Keratinocyte (primary cell): ENCODE results near the gene NPR1. TPM values are rescaled to one million over a fixed set of nuclear protein-coding genes. Genes with fewer than 3 reads are reported as not detected.

Experiments used
- DNase-seq: peaks from one replicate; pipeline ENCODE4 v3.0.0-alpha.2; 2011; ENCODE audit warnings: low read depth, missing footprints, low spot score
- FAIRE-seq: peaks from 2 replicates; lab custom pipeline; 2011; peaks lifted over from hg19 to GRCh38; lab: Jason Lieb, UNC
- H2AFZ ChIP-seq: 2 replicates; pipeline ENCODE4 v1.6.0; 2012; ENCODE audit warnings: low read length, control low read depth, inconsistent platforms; ENCODE audit not compliant: control insufficient read depth
- H3K27ac ChIP-seq: 2 replicates; pipeline ENCODE4 v1.5.1; 2011; ENCODE audit warnings: low read length; ENCODE audit not compliant: control insufficient read depth, insufficient read depth
- H3K27me3 ChIP-seq: 3 replicates; pipeline ENCODE4 v1.6.0; 2011; ENCODE audit warnings: low read length; ENCODE audit not compliant: control insufficient read depth, insufficient read depth; ENCODE audit errors: extremely low read depth
- H3K36me3 ChIP-seq, 2 experiments: 2 replicates in 1 of 2; 3 replicates in 1 of 2; pipeline ENCODE4 v1.5.1; 2011; ENCODE audit warnings: low read length in 2 of 2, mild to moderate bottlenecking in 1 of 2; ENCODE audit not compliant: control insufficient read depth in 2 of 2, insufficient read depth in 2 of 2; ENCODE audit errors: extremely low read depth in 1 of 2
- H3K4me1 ChIP-seq: 3 replicates; pipeline ENCODE4 v1.5.1; 2011; ENCODE audit warnings: low read length; ENCODE audit not compliant: control insufficient read depth, insufficient read depth; ENCODE audit errors: extremely low read depth
- H3K4me2 ChIP-seq: 3 replicates; pipeline ENCODE4 v1.6.0; 2011; ENCODE audit warnings: low read depth, low read length; ENCODE audit not compliant: control insufficient read depth, insufficient read depth; ENCODE audit errors: extremely low read depth
- H3K4me3 ChIP-seq, 3 experiments: fragments of 200-600 bp in 1 of 3; sonication (generic) in 1 of 3; 2 replicates in 2 of 3; 3 replicates in 1 of 3; pipeline ENCODE4 v1.5.1; 2011 to 2016; ENCODE audit warnings: low read length in 3 of 3, mild to moderate bottlenecking in 3 of 3, control low read depth in 2 of 3, inconsistent platforms in 1 of 3, low read depth in 1 of 3, mixed read lengths in 1 of 3, mixed run types in 1 of 3, moderate library complexity in 1 of 3; ENCODE audit not compliant: control insufficient read depth in 2 of 3, insufficient read depth in 2 of 3; ENCODE audit errors: extremely low read depth in 1 of 3
- H3K79me2 ChIP-seq: 2 replicates; pipeline ENCODE4 v1.6.0; 2012; ENCODE audit warnings: low read length; ENCODE audit not compliant: control insufficient read depth, insufficient read depth
- H3K9ac ChIP-seq: 3 replicates; pipeline ENCODE4 v1.6.0; 2011; ENCODE audit warnings: low read length; ENCODE audit not compliant: control insufficient read depth, insufficient read depth; ENCODE audit errors: extremely low read depth
- H3K9me1 ChIP-seq: 3 replicates; pipeline ENCODE4 v1.6.0; 2011; ENCODE audit warnings: low read length; ENCODE audit not compliant: control insufficient read depth, insufficient read depth; ENCODE audit errors: extremely low read depth
- H3K9me3 ChIP-seq: 2 replicates; pipeline ENCODE4 v1.5.1; 2012; ENCODE audit warnings: low read depth, low read length; ENCODE audit not compliant: control insufficient read depth
- H4K20me1 ChIP-seq: 3 replicates; pipeline ENCODE4 v1.6.0; 2011; ENCODE audit warnings: low read length; ENCODE audit not compliant: control insufficient read depth, insufficient read depth; ENCODE audit errors: extremely low read depth
- EZH2 ChIP-seq: IDR thresholded peaks from one replicate; pipeline ENCODE4 v1.6.1; 2012; ENCODE audit warnings: inconsistent platforms, mild to moderate bottlenecking, low read length, moderate library complexity
- dilution Hi-C: fragments of 300-500 bp; cut with MboI; formaldehyde crosslinking; loops from one replicate; pipeline ENCODE4 v1.7.0; 2020; ENCODE audit warnings: low sequenced_read_pairs; ENCODE audit not compliant: extremely low pct_ligation_motif_present
- polyA plus RNA-seq, 5 experiments: library from polyadenylated mRNA; depleted of rRNA in 3 of 5; stranded (reverse) in 3 of 5; stranded (forward) in 1 of 5; unstranded in 1 of 5; fragments of >200 nt; gene quantifications; 1 replicate in 1 of 5; 2 replicates in 3 of 5; 3 replicates in 1 of 5; pipeline versions ENCODE4 v1.2.1 to v1.2.3, GENCODE V29; 2011 to 2012; ENCODE audit warnings: missing spikeins in 2 of 5, low read depth in 1 of 5, low replicate concordance in 1 of 5
- TF ChIP-seq, protein P1 (sequence below), 3 experiments: IDR thresholded peaks in 1 of 3; conservative IDR thresholded peaks in 1 of 3; optimal IDR thresholded peaks in 1 of 3; 2 replicates in 2 of 3; 3 replicates in 1 of 3; pipeline versions ENCODE3 to v1.5.1; 2011; ENCODE audit warnings: low read length in 3 of 3, mild to moderate bottlenecking in 3 of 3, moderate library complexity in 2 of 3, control low read depth in 1 of 3, inconsistent platforms in 1 of 3; ENCODE audit not compliant: insufficient read depth in 2 of 3; ENCODE audit errors: extremely low read depth in 1 of 3

The NPR1 gene
- polyA plus RNA-seq, 1 donor (not counting 4 experiments of a cell fraction or from before 2014, with no cell fraction given), result not detected

DNA sequence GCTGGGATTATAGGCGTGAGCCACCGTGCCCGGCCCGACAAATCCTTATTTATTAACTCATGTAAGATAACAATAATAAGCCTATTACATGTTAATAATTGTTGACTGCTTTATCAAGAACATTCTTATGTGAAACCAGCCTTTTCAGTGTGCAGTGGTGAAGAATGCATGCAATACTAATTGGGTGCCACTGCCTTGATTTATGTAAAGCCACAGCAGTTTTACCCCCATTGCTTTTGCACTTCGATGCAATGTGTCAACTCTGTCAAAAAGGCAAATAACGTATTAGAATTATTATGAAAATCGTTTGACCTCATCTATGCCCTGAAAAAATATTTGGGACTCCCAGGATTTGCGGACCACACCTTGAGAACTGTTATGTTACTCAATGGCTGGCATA, 18.3 kb downstream of the NPR1 start:
- DNase-seq (no peak), FAIRE-seq (no peak)
- H3K36me3 ChIP-seq, result no peaks in the 10 kb centered on the region
- H3K9me1 ChIP-seq, result no peaks in the 10 kb centered on the region
- dilution Hi-C loops, result no loop called here
- no peaks in the 10 kb centered on the region for H4K20me1 ChIP-seq
- H3K79me2 ChIP-seq, result no peaks in the 10 kb centered on the region
- no peak overlapping the region for H3K27ac ChIP-seq
- no peak overlapping the region for H3K4me3 ChIP-seq
- peaks cover 8% of the 10 kb centered on the region for H3K4me1 ChIP-seq
- H3K4me2 ChIP-seq, result no peak overlapping the region
- no peaks in the 10 kb centered on the region for H3K27me3 ChIP-seq
- H3K9me3 ChIP-seq, result no peaks in the 10 kb centered on the region
- H2AFZ ChIP-seq, result no peak overlapping the region
- TF ChIP-seq, protein P1, sequence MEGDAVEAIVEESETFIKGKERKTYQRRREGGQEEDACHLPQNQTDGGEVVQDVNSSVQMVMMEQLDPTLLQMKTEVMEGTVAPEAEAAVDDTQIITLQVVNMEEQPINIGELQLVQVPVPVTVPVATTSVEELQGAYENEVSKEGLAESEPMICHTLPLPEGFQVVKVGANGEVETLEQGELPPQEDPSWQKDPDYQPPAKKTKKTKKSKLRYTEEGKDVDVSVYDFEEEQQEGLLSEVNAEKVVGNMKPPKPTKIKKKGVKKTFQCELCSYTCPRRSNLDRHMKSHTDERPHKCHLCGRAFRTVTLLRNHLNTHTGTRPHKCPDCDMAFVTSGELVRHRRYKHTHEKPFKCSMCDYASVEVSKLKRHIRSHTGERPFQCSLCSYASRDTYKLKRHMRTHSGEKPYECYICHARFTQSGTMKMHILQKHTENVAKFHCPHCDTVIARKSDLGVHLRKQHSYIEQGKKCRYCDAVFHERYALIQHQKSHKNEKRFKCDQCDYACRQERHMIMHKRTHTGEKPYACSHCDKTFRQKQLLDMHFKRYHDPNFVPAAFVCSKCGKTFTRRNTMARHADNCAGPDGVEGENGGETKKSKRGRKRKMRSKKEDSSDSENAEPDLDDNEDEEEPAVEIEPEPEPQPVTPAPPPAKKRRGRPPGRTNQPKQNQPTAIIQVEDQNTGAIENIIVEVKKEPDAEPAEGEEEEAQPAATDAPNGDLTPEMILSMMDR (optimal IDR thresholded peaks at IDR 0.05 in 1 of 3, IDR thresholded peaks at IDR 0.05 in 1 of 3, conservative IDR thresholded peaks at IDR 0.05 in 1 of 3; ENCODE audit: extremely low read depth in 1 of 3, insufficient read depth in 2 of 3, low read length in 3 of 3), result no peak
- H3K9ac ChIP-seq, result no peak overlapping the region

DNA sequence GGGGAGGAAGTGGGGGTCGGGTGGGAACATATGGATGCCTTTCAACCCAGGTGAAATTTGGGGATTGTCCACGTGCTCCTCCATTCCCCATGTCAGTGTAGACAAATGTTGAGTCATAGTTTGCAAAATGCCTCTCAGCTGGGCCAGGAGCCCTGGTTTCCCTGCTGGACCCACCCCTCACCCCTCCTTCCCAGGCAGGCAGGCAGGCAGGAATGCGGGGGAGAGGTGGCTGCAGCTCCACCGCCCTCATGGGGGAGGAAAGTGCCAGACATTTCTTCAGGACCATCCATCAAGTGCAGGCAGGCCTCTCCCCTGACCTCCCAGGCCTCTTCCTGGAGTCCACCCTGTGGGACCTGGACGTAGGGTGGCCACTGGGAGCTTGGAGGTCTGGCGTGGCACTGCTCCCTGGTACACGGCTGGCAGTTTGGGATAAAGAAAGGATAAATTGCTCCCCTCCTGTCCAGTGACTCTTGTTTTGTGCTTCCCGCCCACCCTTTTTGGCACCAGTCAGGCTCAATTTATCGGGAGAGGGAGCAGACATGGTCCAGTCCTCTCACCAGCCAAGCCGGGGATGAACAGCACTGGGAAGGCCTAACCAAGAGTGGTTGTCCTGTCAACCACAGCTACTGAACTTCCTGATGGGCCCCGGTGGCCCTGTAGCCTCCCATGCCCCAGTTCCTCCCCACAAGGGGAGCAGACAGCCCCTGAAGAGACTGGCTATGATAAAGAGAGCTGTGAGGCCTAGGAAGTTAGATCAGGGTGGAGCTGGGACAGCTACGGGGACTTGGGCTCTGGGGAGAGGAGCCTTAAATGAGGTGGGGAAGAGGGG, 18.9 kb downstream of the NPR1 start:
- TF ChIP-seq EZH2, result no peak
- TF ChIP-seq, protein P1 (optimal IDR thresholded peaks at IDR 0.05 in 1 of 3, IDR thresholded peaks at IDR 0.05 in 1 of 3, conservative IDR thresholded peaks at IDR 0.05 in 1 of 3; ENCODE audit: extremely low read depth in 1 of 3, insufficient read depth in 2 of 3, low read length in 3 of 3), result no peak
- Histone ChIP-seq H3K4me2 (no peak overlapping the region), H3K36me3 (no peaks in the 10 kb centered on the region), H3K27me3 (no peaks in the 10 kb centered on the region), H2AFZ (no peak overlapping the region), H4K20me1 (no peaks in the 10 kb centered on the region), H3K4me3 (no peak overlapping the region), H3K9me3 (no peaks in the 10 kb centered on the region), H3K9me1 (no peaks in the 10 kb centered on the region), H3K4me1 (peaks cover 8% of the 10 kb centered on the region), H3K9ac (no peak overlapping the region), H3K27ac (no peak overlapping the region), H3K79me2 (no peaks in the 10 kb centered on the region)
- FAIRE-seq (no peak), DNase-seq (no peak)
- dilution Hi-C loops, result no loop called here
